GM04504 (cell line): ENCODE data around the gene EFNA4.

Experiments used
- DNase-seq: peaks from one replicate; pipeline ENCODE4 v3.0.0-alpha.2; 2012; ENCODE audit warnings: low read depth

EFNA4 gene

DNA sequence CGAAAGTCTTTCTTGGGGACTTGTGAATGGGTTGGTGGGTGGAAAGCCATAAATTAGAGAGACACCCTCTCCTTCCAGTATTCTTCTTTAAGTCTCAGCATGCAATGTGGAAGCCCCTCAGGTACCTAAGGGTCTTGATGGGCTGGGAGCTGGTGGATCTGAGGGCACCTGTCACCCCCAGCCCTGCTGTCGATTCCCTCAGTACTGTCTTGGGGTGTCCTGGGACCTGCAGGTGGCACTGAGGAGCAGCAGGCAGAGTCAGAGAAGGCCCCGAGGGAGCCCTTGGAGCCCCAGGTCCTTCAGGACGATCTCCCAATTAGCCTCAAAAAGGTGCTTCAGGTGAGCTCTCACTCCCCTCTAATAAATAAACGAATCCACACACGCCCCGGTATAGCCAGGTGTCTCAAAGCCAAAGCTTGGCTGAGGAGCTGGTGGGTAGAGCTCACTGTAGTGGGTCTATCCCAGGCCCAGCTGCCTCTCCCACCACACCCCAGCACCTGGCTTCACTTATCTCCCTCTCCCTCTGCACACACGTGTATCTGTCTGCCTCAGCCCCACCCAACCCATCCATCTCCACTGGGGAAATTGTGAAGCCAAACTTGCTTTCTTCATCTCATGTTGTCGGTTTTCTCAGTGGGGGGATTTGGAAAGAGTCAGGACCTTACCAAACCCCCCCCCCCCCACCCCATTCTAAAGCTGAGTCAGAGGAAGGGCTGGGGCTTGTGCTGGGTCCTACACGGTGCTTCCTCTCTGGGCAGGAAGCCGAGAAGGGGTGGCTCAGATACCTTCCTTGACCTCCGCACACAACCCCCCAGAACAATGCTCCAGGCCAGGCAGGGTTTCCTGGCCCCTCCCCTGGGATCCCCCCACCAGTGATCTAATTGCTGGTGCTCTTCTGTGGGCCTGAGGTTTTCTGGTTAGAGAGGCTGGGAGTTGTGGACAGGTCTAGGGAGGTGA is 10.8 kb upstream of the EFNA4 start:
- DNase-seq: no peak

GRCh38 chr1:155053531-155054105 is 9.9 kb upstream of the EFNA4 start:
- DNase-seq: no peak

DNA sequence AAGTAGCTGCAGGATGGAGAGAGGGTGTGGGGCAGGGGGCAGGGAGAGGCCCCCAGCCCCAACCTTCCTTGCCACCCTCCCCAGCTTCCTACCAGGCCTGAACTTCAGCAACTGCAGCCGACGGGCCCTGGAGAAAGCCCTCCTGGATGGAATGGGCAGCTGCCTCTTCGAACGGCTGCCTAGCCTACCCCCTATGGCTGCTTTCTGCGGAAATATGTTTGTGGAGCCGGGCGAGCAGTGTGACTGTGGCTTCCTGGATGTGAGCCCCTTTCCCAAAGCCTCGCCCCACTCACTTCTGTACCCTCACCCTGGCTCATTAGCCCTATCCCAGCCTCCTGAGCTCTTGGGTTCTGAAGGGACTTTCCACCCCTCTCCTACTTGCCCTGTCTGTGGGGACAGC is 6.4 kb upstream of the EFNA4 start:
- DNase-seq: no peak

DNA sequence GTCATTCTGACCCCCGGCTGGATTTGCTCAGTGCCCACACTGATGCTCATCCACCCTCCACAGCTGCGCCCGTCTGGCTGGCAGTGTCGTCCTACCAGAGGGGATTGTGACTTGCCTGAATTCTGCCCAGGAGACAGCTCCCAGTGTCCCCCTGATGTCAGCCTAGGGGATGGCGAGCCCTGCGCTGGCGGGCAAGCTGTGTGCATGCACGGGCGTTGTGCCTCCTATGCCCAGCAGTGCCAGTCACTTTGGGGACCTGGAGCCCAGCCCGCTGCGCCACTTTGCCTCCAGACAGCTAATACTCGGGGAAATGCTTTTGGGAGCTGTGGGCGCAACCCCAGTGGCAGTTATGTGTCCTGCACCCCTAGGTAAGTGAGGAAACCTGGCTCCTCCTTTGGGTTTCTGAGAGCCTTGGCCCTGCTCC is 5.7 kb upstream of the EFNA4 start:
- DNase-seq: no peak

- DNase-seq: no peak
These were observed 2.8 kb upstream of the EFNA4 start for GRCh38 chr1:155060736-155061135.

- peak; percentile 34 for DNase-seq
These were observed 2.0 kb upstream of the EFNA4 start for GRCh38 chr1:155061381-155062150.

GRCh38 chr1:155062151-155062686 is 1.3 kb upstream of the EFNA4 start:
- DNase-seq: no peak

- no peak for DNase-seq
These were observed 683 bp upstream of the EFNA4 start for GRCh38 chr1:155062702-155063411.

DNA sequence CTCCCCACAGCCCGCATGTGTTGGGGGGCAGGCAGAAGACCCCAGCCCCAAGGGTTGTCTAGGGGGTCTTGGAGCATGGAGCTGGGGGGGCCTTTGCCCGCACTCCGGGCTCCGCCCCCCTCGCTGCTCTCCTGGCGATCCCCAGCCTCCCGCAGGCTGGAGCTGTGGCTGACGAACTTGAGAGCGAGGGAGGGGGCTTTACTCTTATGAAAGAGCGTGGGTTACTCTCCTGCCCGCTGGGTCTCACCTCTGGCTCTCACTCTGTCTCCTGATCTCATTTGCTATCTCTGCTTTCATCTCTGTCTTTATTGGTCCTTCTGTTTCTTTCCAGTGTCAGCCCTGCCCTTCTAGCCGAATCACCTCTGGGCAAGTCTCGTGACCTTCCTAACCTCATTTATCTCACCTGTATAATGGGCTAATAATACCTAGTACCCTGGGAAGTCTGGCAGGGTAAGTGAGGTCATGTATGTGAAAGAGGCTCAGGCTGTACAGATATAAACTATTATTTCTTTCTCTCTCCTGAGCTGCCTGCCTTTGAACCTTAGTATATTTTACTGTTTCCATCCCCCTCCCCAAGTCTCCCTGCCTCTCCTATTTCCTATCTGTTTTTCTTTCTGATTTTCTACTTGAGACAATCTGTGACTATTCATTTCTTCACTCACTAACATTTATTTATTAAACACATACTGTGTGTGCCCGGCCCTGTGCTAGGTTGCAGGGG is 731 bp downstream of the EFNA4 start:
- no peak for DNase-seq

DNA sequence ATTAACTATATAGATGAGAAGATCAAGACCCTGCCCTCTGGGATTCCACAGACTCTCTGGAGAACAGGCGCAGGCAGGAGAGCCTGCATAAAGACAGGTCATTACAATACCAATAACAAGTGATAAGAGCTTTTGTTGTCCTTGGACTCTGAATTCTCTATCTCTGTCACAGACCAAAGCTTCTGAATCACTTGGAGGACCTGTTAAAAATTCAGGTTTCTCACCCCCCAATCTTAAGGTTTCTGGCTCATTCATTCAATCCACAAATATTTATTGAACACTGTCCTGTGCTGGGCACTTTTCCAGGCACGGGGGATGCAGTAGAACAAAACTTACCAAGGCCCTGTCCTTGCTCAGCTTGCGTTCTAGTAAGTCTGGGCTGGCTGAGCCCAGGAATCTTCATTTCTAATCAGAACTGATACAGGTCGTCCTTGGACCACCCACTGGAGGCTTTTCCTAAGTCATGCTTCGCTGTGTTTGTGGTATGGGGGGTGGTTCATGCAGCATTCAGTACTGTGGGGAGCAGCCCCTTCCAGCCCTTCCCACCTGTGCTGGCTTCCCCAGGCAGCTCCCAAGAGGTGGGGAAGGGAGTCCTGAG is 1.4 kb downstream of the EFNA4 start:
- DNase-seq: no peak

GRCh38 chr1:155066777-155067176 is 3.2 kb downstream of the EFNA4 start:
- no peak for DNase-seq

- no peak for DNase-seq
These were observed 5.1 kb downstream of the EFNA4 start for GRCh38 chr1:155068599-155068998.

GRCh38 chr1:155069551-155070157 is 6.1 kb downstream of the EFNA4 start:
- no peak for DNase-seq

- no peak for DNase-seq
These were observed 6.7 kb downstream of the EFNA4 start for GRCh38 chr1:155070158-155070621.

DNA sequence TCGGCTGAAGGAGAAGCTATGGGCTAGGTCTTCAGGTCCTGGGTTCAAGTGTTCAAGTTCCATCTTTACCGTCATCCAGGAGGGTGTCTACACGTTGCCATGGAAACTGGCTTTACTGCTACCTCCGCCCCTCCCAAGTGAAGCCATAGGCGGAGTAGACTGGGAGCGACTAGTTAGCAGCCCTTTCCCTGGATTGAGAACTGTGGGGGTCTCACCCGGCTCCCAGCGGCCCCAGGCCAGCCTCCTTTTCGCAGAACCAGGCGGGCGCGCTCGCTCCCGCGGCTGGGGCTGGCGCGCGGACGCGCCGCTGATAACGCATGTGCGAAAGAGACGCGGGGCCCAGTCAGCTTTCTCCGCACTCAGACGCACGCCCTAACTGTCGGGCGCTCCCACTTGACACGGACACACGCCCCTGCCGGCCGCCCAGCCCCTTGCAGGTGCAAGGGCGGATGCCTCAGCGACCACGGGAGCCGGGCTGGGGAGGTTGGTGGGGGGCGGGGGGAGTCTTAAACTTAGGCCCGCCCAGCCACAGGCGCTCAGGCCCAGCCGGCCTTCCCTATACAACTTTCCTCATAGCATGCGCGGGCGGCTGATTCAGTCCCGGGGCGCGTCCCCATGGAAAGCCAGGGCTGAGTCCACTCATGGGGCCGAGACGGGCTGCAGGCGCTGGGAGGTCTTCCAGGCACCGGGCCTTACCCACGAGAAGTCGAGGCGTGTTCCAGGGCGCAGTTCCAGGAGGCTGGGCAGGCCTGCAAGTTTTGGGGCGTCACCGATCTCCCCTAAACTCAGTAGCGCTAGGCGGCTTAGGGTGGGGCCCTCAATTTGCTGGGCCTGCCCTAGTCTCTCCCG is 7.4 kb downstream of the EFNA4 start:
- DNase-seq: peak; percentile 36

- no peak for DNase-seq
These were observed 8.2 kb downstream of the EFNA4 start for GRCh38 chr1:155071701-155072100.

GRCh38 chr1:155072531-155073289 is 9.2 kb downstream of the EFNA4 start:
- no peak for DNase-seq
